Activated CD8-positive, alpha-beta memory T cell treated with anti-CD3 and anti-CD28 coated beads, Interleukin-2, amount 50 U/mL, for 1 hour (primary cell): ENCODE results near the gene ZFHX3.

Source experiments
- DNase-seq: peaks from one replicate; pipeline ENCODE4 v3.0.0-alpha.2; 2020; ENCODE audit errors: extremely low read depth

The ZFHX3 gene

DNA sequence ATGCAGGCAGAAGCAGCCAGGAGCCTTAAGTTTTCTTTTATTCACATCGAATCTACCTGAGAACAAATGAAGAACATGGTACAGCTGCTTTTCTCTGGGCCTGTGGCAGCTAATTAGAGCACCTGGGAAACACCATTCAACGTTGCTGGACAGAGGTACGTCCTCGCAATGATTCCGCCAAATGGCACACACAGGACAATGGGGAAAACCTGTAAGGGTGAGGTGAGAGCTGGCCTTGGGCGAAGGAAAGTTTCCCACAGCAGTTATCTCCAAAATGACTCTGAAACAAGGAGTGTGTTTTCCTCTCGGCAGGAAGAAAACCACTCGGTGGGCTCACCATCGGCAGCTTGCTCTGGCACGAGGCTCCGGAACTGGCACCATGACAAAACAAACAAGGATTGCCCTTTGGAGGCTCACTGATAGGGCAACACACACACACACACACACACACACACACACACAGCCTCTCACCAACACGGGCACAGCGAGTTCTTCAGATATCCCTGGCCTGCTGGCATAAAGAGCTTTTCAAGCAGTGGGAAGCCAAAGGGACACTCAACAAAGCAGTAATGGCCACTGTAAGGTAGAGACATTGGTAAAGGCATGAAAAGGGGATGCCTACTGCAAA is 73.7 kb downstream of the ZFHX3 start:
- DNase-seq, result no peak

DNA sequence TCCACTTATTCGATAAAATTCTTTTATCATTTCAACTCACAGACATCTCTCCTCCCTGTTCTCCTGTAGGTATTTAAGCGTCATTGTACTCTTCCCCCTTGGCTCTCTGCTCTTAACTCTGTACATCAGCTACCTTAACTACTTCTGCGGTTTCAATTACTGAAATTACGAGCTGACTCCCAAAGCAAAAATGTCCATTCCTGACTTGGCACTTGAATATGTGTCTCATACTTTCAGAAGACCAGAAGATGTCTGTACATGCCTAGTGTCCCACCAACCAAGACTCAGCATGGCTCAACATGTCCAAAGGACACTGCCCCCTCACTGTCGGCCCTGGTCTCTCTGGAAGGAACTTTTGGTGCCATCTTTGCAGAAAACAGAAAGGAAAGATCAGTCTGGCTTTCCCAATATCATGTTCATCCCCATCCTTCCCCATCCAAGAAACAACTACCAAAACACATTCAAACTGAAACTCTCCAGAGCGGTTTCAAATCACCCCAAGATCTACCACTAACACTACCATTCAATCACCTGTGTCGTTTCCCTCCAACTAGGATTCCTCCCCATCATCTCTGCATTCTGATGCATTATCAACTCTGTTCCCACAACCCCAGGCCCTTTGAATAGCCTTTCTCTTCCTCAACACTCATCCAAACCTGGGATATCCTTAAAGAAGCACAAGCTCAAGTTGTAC is 74.9 kb downstream of the ZFHX3 start:
- DNase-seq, result no peak

DNA sequence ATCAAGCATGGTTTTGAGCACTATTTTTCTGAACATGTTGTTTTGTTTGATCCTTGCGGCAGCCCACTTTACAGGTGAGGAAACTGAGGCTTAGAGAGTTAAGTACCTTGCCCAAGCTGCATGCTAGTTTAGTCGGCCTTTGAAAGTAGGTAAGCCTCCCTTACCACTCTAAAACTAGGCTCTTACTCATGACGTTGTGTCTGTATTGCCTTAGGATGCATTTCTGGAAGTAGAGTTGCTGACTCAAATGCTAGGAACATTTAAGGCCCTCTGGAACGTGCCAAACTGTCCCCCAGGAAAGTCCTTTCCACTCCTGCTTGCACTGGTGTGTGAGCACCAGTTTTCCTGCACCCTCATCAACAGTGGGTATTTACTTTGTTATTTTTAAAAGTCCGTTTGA is 76.6 kb downstream of the ZFHX3 start:
- no peak for DNase-seq

DNA sequence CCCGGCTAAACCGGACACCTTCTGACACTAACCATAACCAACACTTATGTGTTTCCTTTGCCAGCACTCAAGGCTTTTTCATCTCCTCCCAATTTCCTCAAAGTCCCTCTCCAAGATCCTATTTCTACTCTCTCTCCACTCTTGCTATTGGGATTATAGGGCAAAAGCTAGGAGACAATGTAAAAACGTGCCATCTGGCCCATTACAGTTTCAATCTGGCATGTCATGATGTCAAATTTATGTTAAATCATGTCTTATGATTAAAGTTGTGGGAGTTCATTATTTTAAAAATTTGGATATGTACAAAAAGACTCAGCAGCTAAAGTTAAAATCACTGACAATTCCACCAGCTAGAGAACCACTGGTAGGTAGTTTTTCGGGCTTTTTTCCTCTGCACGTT is 77.3 kb downstream of the ZFHX3 start:
- no peak for DNase-seq

DNA sequence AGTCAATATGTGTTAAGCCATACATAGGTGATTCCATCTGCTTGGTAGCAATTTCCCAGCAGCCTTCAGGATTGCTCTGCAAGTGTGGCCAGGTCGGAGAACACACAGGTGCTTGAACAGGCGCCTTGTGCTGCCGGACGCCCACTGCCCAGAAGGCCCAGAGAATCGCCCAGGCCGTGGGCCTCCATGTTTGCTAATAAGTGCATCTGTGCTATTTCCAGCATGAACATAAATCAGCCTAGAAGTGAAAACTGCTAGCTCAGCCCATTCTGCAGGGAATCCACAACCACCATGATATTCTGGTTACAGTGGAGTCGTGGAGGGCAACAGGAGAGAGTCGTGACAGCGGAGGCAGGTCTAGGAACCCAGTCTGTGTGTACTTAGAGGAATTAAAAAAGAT is 78.1 kb downstream of the ZFHX3 start:
- DNase-seq, result no peak

DNA sequence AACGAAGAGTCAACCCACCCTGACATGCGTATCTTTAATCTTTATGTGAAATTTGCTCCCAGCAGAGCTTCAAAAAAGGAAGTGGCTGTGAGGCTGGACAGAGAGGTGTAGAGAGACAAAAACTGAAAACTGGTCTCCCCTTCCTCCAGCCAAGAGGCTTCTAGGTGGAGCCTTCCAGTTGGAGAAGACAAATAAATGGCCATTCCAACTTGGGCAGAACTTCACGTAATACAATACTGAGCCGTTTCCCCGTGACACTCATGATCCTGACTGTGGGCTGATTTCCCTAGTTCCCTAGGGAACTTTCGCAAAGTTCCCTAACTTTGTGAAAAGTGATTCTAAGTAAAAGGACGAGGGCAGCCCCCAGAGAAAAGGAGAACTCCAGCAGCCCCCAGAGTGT is 78.8 kb downstream of the ZFHX3 start:
- no peak for DNase-seq

DNA sequence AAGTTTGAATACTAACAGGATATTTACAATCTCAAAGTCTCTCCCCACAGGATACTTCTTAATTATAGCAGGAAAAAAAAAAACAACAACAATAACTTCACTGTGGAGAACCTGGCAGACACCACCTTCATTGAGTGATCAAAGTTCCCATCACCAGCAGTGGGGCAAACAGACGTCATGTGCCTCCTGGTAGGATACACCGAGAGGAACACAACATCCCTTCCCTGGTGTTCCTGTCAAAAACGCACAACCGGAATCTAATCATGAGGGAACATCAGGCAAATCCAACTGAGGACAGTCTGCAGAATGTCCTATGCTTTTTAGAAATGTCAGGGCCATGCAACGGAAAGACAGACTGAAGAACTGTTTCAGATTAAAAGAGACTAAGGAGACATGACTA is 80.0 kb downstream of the ZFHX3 start:
- no peak for DNase-seq

DNA sequence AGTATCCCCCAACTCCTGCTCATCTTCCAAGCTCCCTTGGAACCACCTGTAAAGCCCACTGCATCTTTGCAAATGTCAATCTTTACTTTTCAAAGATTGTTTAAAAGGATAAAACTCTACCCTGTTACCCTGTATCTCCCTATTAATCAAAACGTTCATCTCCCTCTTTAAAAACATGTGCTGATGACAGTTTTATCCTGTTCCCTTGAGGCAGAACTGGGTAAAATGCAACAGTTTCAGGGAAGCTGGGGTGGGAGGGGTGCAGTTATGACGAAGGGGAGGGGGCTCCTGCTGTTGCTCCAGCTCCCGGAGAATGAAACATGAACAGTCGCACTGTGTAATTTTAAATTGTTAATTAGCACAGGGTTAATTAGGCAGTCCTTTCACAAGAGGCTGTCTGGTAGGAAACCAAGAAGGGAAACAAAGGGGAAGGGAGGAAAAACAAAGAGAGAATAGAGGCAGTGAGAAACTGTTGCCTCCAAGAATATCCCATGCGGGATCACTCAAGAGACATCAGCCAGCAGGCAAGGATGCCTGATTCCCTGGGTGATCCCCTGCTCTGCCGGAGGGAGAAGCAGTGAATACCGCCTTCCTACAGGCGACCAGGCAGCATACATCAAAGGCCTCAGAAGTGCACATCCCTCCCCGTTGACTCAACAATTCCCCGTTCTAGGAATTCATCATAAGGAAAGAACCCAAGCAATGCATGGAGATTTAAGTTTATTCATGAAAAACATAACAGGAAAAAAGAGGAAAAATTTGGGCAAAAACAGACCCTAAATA is 84.2 kb downstream of the ZFHX3 start:
- no peak for DNase-seq

DNA sequence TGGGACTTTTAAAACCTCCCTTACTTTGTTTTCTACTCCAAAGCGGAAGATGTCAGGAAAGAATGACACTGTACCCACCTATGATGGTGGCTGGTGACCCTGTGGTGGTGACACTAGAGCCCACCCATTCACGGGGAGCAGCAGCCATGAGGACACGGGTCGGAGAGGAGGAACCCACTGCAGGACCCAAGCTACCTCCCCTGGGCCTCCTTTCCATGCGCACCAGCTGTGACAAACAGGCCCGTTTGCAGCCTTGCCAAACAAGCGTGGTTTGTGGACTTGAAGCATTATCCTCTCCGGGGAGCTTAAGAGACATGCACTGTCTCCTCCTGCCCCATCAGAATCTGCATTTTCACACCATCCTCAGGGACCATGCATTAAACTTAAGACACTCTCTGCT is 85.6 kb downstream of the ZFHX3 start:
- no peak for DNase-seq

DNA sequence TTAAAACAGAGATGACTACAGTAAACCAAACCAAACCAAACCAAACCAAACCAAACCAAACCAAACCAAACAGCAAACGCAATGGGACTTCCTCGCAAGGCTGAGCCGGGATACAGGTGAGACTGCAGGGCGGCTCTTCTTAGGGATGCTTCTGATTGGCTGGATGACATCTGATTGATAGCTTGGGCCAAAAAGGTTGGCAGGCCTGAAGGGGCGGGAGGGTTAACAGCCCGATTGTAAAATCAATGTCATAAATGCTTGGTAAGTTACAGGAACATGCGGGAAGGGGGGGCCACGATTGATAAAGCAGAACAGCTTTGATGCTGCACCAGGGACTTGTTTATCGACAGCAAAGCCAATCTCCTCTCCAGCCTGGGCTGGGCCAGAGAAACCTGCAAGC is 86.1 kb downstream of the ZFHX3 start:
- no peak for DNase-seq

DNA sequence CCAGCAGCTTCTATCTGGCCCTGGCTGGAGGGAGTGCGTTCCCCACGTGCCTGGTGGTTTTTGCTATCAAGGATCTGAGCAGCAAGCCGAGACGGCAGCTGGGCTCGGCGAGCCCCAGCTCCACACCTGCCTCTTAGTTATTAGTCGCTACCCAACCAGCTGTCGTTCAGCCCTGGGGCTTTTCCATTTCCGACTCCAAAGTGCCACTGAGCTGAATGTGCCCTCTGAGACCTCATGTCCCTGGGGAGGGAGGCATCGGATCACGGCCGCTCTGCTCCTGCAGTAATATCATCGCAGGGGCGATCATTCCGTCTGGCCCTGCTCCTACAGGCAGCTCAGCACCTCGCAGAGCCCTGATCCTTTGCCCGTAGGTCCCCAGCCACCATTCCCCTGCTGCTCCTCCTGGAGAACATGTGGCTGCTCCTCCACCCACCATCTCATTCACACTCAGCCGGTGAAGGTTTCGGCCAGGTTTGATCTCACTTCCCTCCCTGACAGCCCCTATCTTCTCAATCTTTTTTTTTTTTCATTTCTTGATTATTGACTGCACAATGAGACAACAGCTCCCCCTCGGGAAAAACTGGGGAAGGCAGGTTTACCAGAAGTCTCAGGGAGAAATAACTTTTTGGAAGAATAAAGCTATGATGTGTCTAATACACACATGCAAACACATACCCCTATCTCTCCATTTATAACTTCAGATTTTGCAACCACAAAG is 86.7 kb downstream of the ZFHX3 start:
- no peak for DNase-seq

DNA sequence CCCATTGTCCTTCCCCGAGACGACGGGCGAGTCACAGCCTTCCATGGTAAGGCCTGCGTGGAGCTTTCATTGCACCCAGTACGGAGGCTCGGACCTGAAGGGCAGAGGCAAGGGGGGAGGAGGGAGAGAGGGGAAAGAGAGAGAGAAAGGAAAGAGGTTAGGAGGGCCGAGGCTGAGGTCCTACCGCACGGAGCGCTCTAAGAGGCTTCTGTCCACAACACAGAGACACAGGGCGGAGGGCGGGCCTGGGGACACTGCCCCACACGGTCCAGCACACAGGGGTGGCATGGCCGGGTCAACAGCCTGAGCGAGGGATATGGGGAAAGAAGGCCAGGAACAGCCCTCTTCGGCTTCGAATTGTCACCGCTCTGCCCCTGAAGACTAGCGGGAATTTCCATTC is 87.8 kb downstream of the ZFHX3 start:
- no peak for DNase-seq

DNA sequence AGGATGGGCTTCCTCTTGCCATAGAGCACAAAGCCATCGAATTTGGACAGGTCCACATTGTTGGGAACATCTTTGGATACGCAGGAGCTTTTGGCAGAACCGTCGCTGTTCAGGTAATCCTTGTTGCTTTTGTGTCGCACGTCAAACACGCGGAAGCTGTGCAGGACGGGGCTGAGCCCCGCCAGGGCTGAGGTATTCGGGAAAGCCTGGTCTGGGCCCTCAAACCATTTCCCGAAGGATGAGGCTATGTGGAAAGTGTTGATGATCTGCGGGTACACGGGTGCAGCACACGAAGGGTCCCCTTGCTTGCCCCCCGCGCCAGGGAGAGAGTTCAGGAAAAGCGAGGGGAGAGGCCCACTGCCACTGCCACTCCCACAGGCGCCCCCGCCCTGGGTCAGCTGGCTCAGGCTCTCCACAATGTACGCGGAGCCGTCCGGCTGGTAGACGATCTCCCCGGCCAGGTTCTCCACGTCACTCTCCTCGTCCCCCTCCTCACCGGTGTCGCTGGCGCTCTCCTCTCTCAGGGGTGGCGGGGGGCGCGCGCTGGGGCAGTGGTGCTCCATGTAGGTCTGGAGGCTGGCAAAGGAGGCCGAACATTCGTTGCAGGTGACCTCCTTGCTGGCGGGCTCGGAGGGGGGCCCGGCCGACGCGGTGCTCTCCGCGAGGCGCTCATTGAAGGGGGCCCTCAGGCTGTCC is 88.5 kb downstream of the ZFHX3 start:
- no peak for DNase-seq

DNA sequence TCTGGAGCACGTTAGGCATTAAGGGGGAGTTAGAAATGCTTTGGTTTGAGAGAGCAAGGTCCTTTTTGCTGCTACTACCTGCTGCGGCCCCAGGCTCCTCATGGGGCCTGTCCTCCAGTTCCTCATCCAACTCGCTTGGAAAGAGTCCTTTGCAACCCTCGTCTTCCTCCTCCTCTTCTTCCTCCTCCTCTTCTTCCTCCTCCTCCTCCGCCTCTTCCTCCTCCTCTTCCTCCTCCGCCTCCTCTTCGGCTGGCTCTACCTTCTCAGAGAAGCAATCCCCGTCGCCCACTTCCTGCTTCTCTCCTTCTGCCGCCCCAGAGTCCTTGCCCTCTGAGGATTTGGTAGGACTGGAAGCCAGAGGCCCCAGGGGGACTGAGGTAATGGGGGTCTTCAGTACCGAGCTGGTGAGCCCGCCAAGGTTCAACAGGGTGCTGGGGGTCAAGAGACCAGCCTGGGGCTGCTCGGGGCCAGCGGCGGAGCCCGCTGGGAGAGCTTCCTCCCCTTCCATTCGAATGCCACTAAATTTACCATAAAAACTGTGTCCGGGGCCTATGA is 89.3 kb downstream of the ZFHX3 start:
- no peak for DNase-seq

DNA sequence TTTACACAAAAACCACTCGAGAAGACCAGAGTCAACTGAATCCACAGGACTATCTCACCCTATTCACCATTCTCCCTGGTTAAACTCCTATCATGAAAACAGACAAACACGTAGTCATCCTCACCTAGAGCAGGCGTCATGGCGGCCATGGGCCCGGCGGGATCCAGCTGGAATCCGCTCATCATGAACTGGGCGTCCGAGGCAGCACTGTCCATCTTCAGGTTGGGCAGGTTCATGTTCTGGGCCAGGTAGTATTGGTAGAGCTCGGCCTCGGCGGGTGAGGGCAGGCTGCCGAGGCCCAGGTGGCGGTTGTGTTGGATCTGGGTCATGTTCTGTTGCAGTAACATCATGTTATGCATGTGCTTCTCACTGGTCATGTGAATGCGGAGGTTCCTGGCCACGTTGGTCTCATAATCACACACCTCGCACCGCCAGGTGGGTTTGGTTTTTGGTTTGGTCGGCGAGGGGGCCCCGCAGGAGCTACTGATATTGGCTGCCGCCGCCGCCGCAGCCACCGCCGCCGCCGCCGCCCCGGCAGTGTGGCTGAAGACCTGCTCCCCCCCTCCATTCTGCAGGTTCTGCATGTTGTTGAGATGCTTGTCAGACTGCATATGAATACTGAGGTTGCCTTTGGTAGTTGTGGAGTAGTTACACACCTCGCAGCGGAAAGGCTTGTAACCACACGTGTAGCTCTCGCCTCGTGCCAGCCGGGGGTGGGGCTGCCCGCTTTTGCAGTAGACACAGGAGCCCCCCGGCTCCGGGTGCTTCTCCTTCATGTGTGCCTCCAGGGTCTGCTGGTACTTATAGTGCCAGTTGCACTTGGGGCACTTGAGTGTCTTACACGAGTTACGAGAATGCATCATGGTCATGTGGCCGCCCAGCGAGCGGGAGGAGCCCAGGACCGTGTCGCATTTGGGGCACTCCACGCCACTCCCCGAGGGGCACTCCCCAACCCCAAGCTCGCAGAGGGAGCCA is 90.3 kb downstream of the ZFHX3 start:
- no peak for DNase-seq

DNA sequence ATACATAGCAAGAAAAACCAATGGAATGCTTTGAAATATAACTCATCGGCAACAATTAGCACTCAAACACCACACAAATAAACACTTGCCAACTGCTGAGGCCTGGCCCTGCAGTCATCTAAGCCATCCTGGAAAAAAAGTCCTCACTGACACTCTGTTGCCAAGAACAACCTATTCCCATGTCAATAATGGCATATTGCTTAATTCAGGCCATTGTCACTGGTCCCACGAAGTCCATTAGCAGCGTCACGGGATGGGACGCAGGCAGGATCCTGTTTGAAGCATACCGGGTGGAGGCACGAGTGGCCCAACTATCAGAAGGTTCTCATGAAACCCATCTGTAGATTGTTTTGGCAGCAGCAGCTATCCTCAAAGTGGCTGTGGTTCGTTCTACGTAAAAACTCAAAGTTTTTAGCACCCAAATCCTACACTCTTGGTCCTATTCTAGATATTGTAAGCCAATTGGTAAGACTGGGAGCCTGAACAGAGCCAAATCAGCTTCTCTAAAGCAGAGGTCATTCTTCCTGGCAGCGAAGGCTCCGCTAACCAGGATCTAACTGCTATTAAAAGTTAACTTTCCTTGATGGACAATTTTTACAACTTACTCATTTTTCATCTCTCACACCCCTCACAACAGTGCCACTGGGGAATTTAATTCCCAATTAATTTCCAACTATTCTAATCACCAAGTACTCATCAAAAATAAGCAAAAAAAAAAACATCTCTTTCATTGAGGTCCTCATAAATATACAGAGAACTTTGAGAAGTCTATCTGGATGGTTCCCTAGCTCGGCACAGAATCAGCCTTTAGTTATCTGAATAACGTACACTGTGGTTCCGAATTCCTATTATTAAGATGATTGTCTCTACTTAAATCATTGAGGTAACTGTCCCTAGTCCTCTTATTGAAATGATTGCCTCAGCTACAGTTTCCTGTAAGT is 91.5 kb downstream of the ZFHX3 start:
- DNase-seq, result no peak

DNA sequence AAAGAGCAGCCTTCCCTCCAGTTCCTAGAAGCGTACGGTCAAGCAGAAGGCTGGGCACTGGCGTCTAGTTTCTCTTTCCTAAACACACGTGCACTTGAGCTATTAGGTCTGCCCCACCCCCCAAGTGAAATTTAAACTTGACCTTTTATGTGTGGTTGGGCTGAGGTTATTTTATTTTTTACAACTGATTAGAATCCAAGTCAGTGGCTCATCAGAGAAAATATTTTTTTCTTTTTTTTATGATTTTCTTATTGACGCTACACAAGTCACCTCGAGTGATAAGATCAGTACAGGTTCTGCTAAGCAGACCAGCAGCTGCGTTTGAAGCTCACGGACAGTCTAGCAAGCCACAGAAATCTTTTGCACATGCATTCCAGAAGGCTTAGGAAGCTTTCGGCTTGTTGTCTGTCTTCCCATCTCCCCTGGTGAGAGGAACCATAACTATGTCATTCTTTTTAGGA is 95.1 kb downstream of the ZFHX3 start:
- DNase-seq, result no peak

DNA sequence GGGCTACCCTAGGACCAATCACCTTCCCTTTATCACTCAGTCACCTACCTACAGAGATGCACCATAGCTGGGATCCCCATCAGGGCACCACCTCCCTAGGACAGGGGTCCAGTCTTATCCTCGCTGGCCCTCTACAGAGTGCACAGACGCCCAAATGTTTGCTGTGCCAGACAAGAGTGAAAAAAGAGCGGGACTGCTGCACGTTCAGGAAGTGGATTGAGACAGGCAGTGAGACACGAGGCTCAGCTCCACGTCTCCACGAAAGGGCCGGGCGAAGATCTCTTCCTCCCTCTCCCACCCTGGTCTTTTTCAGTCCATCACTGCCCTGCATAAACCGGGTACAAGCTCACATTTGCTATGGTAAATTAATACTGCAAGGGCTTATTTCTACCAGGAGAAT is 95.5 kb downstream of the ZFHX3 start:
- DNase-seq, result no peak

DNA sequence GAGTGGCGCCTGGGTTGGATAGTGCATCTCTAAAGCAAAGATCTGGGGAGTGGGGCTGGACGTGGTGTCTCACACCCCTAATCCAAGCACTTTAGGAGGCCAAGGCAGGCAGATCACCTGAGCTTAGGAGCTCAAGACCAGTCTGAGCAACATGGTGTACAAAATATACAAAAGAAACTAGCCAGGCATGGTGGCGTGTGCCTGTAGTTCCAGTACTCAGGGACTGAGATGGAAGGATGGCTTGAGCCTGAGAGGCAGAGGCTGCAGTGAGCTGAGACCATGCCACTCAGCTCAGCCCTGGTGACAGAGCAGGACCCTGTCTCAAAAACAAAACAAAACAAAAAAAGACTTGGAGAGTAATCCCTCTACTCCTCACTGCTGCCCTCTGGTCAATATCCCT is 96.0 kb downstream of the ZFHX3 start:
- no peak for DNase-seq
